GM19025 (cell line): ENCODE measurements around the gene SPAG16.
"Not testable (repeated sequence)": the region's sequence is repeated elsewhere in the genome, so short reads cannot be mapped to it uniquely, and the experiment has no call there.

ENCODE experiments used
- ATAC-seq: cut with Tn5 transposase; IDR thresholded peaks from one replicate; pipeline ENCODE4 v1.9.1; 2021; ENCODE audit warnings: mild to moderate bottlenecking, low read depth, moderate library complexity; ENCODE audit not compliant: unreplicated experiment

The SPAG16 gene

GRCh38 chr2:213959589-213959988 lies 675.3 kb downstream of the SPAG16 start:
- no peak for ATAC-seq

DNA sequence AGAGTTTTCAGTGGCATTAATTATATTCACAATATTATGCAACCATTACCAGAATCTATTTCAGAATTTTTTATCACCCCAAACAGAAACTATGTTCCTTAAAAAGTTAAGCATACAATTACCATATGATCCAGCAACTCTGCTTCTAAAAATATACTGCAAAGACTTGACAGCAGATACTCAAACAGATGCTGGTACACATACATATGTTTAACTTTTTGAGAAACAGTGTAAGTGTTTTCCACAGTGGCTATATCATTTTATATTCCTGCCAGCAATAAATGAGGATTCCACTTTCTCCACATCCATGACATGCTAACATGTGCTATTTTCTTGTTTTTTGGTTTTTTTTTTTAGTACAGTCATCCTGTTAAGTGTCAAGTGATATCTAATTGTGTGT lies 687.3 kb downstream of the SPAG16 start:
- ATAC-seq, result no peak

DNA sequence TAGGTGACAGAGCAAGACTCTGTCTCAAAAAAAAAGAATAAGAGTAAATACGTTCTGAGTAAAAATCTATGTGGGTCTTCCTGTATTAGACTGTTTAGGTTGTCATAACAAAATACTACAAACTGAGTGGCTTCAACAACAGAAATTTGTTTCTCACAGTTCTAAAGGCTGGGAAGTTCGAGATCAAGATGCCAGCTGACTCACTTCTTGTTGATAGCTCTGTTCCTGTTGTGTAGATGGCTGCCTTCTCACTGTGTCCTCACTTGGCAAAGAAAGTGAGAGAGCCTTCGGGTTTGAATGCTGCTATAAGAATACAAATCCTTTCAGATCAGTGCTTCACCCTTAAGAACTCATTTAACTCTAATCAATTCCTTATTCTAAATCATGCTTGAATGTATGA lies 696.6 kb downstream of the SPAG16 start:
- ATAC-seq, result no peak

DNA sequence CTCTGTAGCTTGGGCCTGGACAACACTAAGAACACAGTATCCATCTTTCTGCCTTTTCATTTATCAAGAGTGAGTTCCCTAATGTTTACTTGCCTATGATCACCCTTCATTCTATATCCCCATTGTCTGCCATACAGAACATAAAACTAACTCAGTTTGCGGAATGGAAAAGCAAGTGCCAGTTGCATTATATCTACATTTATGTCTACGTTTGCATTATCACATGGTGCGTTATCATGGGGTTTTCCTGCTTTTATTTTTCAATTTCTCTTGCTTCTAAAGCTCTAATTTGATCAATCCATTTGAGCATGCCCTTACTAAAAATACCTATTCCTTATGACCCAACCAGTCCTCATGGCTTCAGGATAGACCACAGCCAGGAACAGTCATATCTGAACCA lies 704.9 kb downstream of the SPAG16 start:
- ATAC-seq, result no peak

GRCh38 chr2:213991453-213992108 lies 707.3 kb downstream of the SPAG16 start:
- ATAC-seq, result no peak

- no peak for ATAC-seq
These were observed 711.3 kb downstream of the SPAG16 start for GRCh38 chr2:213995400-213996105.

- ATAC-seq, result not testable (repeated sequence)
These were observed 714.7 kb downstream of the SPAG16 start for GRCh38 chr2:213998976-213999375.

- no peak for ATAC-seq
These were observed 720.2 kb downstream of the SPAG16 start for GRCh38 chr2:214004463-214004862.

GRCh38 chr2:214005337-214005736 lies 721.1 kb downstream of the SPAG16 start:
- ATAC-seq, result no peak

GRCh38 chr2:214006601-214007000 lies 722.3 kb downstream of the SPAG16 start:
- ATAC-seq, result no peak

DNA sequence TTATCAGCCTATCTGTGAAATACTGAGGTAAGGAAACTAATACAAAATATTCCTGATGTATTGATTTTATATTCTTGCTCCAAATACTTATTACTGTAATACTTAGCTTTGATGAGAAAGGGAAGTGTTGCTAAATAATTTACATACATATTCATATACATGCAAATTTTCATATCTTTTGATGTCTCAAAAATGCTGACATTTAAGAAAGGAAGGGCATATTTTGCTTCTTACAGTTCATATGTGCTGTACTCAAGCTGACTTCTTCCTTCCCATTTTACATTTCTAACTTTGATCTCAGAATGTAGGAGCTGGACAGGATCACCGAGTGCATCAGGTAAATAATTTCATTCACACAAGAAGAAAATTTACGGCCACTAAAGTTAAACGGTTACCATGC lies 727.4 kb downstream of the SPAG16 start:
- no peak for ATAC-seq

DNA sequence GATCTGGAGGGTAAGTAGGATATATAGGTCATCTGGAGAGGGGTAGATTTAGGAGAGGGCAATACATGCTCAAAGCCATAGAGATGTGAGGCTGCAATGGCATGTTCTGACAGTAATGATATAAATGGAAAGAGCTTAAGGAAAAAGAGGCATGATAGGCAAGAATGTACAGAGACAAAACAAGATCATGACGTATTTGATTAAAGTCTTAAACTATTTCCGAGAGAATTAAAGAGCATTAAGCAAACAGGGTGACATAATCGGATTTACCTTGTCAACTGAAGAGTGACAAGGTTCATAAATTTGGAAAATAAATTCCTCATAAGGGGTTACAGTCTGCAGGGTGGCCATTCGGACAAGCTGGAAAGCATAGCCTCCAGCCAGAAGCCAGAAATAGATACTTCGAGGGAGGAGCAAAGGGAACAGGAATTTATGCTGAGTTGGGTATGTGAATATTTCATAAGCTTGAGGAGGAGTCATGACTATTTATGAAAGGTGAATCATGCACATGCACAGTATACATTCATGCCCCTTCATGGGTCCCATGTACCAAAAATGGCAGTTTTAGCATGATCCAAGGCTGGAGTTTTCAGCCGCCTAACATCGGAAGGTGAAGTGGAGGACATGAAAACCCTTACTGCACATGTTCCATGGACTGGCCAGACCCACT lies 730.4 kb downstream of the SPAG16 start:
- ATAC-seq, result no peak

DNA sequence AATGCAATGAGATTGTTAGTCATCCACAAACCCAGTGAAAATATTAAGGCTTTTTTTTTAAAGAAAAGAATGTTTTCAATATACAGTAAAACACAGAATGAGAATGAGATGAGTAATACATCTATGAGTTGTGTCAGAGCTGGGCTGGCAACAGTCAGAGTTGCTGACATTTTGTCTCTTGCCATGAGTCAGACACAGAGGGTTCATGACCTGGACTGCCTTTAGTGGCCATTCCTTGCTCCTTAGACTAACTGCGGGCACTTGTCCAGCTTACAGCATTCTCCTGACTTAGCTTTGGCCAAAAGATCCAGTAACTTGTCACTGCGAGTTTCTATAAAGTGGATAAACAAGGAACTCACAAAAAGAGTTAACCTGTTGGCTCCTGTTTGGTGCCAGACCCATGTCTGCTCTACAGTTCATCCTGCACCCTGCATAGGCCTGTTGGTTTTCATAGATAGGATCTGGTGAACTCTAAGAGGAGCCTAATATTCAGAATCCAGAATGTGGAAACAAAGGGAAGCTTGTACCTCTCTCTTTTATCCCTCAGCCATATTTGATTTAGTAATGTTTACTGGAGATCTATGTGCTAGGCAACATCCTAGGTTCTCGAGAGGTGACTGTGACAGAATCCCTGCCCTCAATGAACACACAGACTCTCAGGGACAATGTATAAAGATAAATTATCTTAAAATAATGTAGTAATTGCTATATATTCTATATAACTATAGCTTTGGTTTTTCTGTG lies 735.1 kb downstream of the SPAG16 start:
- no peak for ATAC-seq

DNA sequence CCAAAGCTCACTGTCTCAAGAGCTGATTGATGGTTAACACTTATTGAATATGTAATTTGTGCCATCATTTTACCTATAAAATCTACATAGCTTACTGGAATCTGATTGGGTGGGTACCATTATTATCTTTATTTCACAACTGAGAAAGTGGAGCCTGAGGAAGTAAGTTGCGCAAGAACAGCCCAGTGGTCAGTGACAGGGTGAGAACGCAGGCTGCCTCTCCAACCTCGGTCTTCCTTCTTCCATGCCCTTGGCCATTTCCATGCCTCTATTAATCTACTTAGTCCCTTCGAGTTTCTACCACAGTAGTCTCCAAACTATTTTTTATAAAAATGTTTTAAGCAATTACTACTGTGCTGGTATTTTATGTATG lies 735.7 kb downstream of the SPAG16 start:
- ATAC-seq, result no peak

DNA sequence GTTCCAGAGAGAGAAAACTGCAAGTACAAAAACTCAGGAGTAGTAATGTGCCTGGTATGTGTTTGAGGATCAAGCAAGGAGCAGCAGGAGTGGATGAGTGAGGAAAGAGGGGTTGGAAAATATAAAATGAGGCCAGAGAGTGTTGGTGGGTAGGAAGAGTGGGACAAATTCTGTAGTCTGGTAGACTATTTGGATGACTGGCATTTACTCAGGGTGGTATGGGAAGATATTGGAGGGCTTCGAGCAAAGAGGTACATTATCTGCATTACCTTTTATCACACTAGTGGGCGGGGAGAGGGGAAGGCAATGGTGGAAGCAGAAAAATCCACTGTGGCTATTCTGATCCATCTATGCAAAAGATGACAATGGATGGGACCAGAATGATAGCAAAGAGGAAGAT lies 744.9 kb downstream of the SPAG16 start:
- no peak for ATAC-seq

DNA sequence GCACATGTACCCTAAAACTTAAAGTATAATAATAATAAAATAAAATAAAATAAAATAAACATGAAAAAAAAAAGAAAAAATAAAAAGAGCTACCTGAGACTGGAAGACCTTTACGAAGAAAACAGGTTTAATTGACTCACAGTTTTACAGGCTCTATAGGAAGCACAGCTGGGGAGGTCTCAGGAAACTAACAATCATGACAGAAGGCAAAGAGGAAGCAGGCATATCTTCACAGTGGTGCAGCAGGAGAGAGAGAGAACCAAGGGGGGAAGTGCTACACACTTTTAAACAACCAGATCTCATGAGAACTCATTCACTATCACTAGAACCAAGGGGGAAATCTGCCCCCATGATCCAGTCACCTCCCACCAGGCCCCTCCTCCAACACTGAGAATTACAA lies 747.3 kb downstream of the SPAG16 start:
- ATAC-seq, result no peak

- no peak for ATAC-seq
These were observed 750.2 kb downstream of the SPAG16 start for GRCh38 chr2:214034417-214034816.

- no peak for ATAC-seq
These were observed 751.0 kb downstream of the SPAG16 start for GRCh38 chr2:214035091-214035852.

GRCh38 chr2:214035921-214036320 lies 751.7 kb downstream of the SPAG16 start:
- ATAC-seq, result no peak

DNA sequence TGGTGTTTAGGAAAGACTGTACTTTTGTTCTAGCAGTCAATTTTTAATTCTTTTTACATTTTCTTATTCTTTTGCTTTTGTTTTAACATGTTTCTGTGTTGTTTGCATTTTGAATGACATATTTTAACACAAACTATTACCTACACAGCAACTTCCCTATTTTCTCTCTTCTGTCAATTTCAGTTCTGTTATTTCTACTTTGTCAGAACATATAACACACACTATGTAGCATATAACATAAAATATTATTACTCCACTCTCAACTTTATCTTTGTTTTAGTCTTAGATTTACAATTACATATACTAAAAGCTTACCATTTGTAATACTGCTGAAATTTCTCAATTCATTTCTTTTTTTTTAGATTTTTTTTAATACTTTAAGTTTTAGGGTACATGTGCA lies 753.9 kb downstream of the SPAG16 start:
- no peak for ATAC-seq
